ENCODE measurements around the gene IPPK.

Gene IPPK

DNA sequence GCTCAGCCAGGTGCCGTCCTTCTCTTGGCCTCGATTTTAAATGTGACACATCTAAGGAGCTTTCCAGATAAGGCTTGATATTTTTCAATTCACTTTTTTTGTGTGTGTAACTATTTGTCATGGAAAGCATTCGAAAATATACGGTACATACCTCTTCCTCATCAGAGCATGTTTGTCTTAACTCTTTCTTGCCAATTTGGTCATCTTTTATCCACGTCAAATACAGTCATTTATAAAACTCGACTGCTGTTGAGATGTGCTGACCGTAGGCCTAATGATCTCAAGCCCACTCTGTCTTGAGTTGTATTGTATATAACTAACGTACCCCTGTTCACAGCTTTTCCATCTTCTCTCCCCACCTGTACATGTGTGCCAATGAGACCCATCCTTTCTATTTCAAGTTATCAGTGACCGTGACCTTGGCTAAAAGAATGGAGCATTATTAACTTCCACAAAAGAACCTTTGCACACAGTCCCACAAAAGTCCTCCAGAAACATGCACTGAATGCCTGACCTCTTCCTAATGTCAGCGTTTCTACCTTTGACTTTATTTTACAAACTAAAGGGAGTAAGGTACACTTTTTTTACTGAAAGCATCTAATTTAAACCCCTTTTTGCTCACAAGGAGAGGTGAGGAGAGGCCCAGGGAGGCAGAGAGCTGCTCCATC lies 61.6 kb downstream of the IPPK start:
- no peaks in the 10 kb centered on the region for H3K27me3 ChIP-seq (ENCODE audit: control insufficient read depth, insufficient read depth, low read length)
- H3K36me3 ChIP-seq (ENCODE audit: control insufficient read depth, insufficient read depth, low read length), result no peaks in the 10 kb centered on the region; the same call in 1 of the 2 replicates
- H3K27ac ChIP-seq (ENCODE audit: low read length), result no peak overlapping the region
- H3K4me1 ChIP-seq (ENCODE audit: control insufficient read depth, insufficient read depth, low read length), result no peaks in the 10 kb centered on the region
- H3K9me3 ChIP-seq (ENCODE audit: control insufficient read depth, insufficient read depth, low read length), result no peaks in the 10 kb centered on the region
- DNase-seq (ENCODE audit: low read depth, low spot score), result no peak
- WGBS (ENCODE audit: insufficient coverage, insufficient read length), result no CpG with 5 or more reads among the region's 10 CpGs
- H3K4me3 ChIP-seq (ENCODE audit: low read length), result no peak overlapping the region

DNA sequence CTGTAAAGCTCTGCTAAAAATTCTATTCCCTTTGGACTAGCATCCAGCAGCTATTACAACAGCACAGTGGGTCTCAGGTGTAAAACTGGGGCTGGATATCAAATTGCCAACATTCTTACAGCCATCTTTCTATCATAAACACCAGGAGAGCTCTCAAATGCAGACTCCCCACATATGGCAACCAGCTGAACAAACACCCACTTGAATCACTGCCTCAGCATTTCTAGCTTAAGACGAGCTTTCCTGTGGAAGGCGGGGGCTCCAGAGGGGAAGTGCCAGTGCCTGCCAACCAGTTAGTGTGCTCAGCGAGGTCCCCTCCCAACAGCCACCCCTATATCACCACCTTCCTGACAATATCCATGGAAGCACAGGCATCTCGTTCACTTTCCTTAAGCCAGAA lies 62.2 kb downstream of the IPPK start:
- Histone ChIP-seq H3K36me3 (ENCODE audit: control insufficient read depth, insufficient read depth, low read length) (no peaks in the 10 kb centered on the region; the same call in 1 of the 2 replicates), H3K9me3 (ENCODE audit: control insufficient read depth, insufficient read depth, low read length) (no peaks in the 10 kb centered on the region), H3K4me1 (ENCODE audit: control insufficient read depth, insufficient read depth, low read length) (no peaks in the 10 kb centered on the region), H3K27me3 (ENCODE audit: control insufficient read depth, insufficient read depth, low read length) (no peaks in the 10 kb centered on the region), H3K27ac (ENCODE audit: low read length) (no peak overlapping the region), H3K4me3 (ENCODE audit: low read length) (no peak overlapping the region)
- no peak for DNase-seq (ENCODE audit: low read depth, low spot score)
- no CpG with 5 or more reads among the region's 4 CpGs for WGBS (ENCODE audit: insufficient coverage, insufficient read length)

DNA sequence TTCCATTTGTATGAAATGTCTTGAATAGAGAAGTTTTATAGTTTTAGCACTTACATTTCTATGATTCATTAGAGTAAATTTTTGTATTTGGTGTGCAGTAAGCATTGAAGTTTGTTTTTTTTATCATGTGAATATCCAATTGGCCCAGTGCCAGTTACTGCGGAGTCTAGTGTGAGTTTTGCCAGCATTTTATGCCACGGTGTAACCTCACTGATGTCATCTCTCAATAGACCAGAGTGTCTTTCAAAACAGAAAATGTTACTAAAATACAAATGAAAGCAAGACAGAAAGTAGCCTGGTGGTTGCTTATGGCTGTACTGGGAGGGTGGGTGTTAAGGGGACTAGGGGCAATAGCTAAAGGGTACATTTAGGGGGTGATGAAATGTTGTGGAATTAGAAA lies 62.8 kb downstream of the IPPK start:
- no peak overlapping the region for H3K27ac ChIP-seq (ENCODE audit: low read length)
- no CpG with 5 or more reads among the region's 2 CpGs for WGBS (ENCODE audit: insufficient coverage, insufficient read length)
- H3K4me1 ChIP-seq (ENCODE audit: control insufficient read depth, insufficient read depth, low read length), result no peaks in the 10 kb centered on the region
- no peaks in the 10 kb centered on the region for H3K27me3 ChIP-seq (ENCODE audit: control insufficient read depth, insufficient read depth, low read length)
- DNase-seq (ENCODE audit: low read depth, low spot score), result no peak
- H3K9me3 ChIP-seq (ENCODE audit: control insufficient read depth, insufficient read depth, low read length), result no peaks in the 10 kb centered on the region
- H3K36me3 ChIP-seq (ENCODE audit: control insufficient read depth, insufficient read depth, low read length), result no peaks in the 10 kb centered on the region; the same call in 1 of the 2 replicates
- H3K4me3 ChIP-seq (ENCODE audit: low read length), result no peak overlapping the region

DNA sequence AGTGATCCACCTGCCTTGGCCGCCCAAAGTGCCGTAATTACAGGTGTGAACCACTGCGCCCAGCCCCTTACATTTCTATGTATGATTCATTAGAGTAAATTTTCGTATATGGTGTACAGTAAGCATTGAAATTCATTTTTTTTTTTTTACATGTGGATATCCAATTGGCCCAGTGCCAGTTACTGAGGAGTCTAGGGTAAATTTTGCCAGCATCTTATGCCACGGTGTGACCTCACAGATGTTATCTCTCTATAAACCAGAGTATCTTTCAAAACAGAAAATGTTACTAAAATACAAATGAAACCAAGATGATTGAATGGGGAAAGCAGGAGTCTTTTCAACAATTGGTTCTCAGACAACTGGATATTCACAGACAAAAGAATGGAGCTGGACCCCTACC lies 64.7 kb downstream of the IPPK start:
- no peaks in the 10 kb centered on the region for H3K36me3 ChIP-seq (ENCODE audit: control insufficient read depth, insufficient read depth, low read length)
- H3K9me3 ChIP-seq (ENCODE audit: control insufficient read depth, insufficient read depth, low read length), result no peaks in the 10 kb centered on the region
- H3K4me1 ChIP-seq (ENCODE audit: control insufficient read depth, insufficient read depth, low read length), result no peaks in the 10 kb centered on the region
- no peak overlapping the region for H3K27ac ChIP-seq (ENCODE audit: low read length)
- no peak overlapping the region for H3K4me3 ChIP-seq (ENCODE audit: low read length)
- no CpG with 5 or more reads among the region's 5 CpGs for WGBS (ENCODE audit: insufficient coverage, insufficient read length)
- H3K27me3 ChIP-seq (ENCODE audit: control insufficient read depth, insufficient read depth, low read length), result no peaks in the 10 kb centered on the region
- DNase-seq (ENCODE audit: low read depth, low spot score), result no peak

DNA sequence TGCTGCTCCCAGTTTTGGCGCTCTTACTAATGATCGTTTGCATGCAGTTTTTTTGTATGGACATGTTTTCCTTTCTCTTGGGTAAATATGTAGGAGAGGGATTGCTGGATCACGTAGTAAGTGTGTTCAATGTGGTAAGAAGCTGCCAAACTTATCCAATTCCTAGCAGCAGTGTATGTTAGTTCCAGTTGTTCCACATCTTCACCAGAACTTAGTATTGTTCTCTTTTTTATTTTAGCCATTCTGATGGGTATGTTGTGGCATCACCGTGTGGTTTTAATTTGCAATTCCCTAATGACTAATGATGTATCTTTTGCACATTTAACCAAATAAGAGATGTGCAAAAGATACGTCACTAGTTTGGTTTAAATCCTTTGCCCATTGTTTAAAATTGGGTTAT lies 65.9 kb downstream of the IPPK start:
- Histone ChIP-seq H3K4me3 (ENCODE audit: low read length) (no peak overlapping the region), H3K27me3 (ENCODE audit: control insufficient read depth, insufficient read depth, low read length) (no peaks in the 10 kb centered on the region), H3K36me3 (ENCODE audit: control insufficient read depth, insufficient read depth, low read length) (no peaks in the 10 kb centered on the region), H3K4me1 (ENCODE audit: control insufficient read depth, insufficient read depth, low read length) (no peaks in the 10 kb centered on the region), H3K27ac (ENCODE audit: low read length) (no peak overlapping the region), H3K9me3 (ENCODE audit: control insufficient read depth, insufficient read depth, low read length) (no peaks in the 10 kb centered on the region)
- DNase-seq (ENCODE audit: low read depth, low spot score), result no peak
- WGBS (ENCODE audit: insufficient coverage, insufficient read length), result no CpG with 5 or more reads among the region's 5 CpGs

DNA sequence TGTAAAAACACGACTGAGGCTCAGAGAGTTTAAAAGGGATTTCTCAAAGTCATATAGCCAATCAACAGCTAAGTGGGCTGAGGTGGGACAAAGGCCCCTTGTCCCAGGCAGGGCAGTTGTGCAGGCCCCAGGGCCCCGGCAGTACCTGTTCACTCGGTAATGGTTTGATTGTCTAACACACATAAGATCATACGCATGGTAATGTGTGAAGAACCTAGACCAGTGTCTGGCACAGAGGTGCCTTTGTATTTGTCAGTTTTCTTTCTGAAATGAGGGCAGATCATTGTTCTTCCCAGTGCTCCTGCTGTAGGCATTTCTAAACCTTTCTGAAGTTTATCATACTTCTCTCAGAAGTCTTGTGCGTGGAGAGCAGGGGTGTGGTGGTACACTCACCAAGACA lies 66.8 kb downstream of the IPPK start:
- H3K4me1 ChIP-seq (ENCODE audit: control insufficient read depth, insufficient read depth, low read length), result no peaks in the 10 kb centered on the region
- DNase-seq (ENCODE audit: low read depth, low spot score), result no peak
- H3K4me3 ChIP-seq (ENCODE audit: low read length), result no peak overlapping the region
- no peak overlapping the region for H3K27ac ChIP-seq (ENCODE audit: low read length)
- H3K9me3 ChIP-seq (ENCODE audit: control insufficient read depth, insufficient read depth, low read length), result no peaks in the 10 kb centered on the region
- no peaks in the 10 kb centered on the region for H3K27me3 ChIP-seq (ENCODE audit: control insufficient read depth, insufficient read depth, low read length)
- WGBS (ENCODE audit: insufficient coverage, insufficient read length), result no CpG with 5 or more reads among the region's 5 CpGs
- no peaks in the 10 kb centered on the region for H3K36me3 ChIP-seq (ENCODE audit: control insufficient read depth, insufficient read depth, low read length)

DNA sequence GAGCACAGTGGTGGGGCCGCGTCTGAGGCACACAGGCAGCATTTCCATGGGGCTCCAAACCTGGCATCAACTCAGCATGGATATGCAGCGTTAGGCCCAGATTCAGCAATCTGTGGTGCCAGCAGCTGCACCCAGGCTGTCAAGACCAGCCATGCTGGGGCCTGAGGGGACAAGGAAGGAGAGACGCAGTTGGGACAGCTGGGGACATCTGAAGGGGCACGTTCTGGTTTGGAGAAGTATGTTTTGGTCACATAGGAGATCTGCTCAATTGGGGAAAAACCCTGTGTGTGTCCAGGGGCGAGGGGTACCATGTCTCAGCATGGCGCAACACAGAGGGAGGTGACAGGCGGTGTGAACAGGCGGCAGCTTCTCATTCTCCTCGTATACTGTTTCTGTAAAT lies 67.5 kb downstream of the IPPK start:
- H3K9me3 ChIP-seq (ENCODE audit: control insufficient read depth, insufficient read depth, low read length), result no peaks in the 10 kb centered on the region
- no peaks in the 10 kb centered on the region for H3K4me1 ChIP-seq (ENCODE audit: control insufficient read depth, insufficient read depth, low read length)
- no CpG with 5 or more reads among the region's 10 CpGs for WGBS (ENCODE audit: insufficient coverage, insufficient read length)
- no peak overlapping the region for H3K27ac ChIP-seq (ENCODE audit: low read length)
- H3K27me3 ChIP-seq (ENCODE audit: control insufficient read depth, insufficient read depth, low read length), result no peaks in the 10 kb centered on the region
- no peaks in the 10 kb centered on the region for H3K36me3 ChIP-seq (ENCODE audit: control insufficient read depth, insufficient read depth, low read length)
- no peak for DNase-seq (ENCODE audit: low read depth, low spot score)
- no peak overlapping the region for H3K4me3 ChIP-seq (ENCODE audit: low read length)

DNA sequence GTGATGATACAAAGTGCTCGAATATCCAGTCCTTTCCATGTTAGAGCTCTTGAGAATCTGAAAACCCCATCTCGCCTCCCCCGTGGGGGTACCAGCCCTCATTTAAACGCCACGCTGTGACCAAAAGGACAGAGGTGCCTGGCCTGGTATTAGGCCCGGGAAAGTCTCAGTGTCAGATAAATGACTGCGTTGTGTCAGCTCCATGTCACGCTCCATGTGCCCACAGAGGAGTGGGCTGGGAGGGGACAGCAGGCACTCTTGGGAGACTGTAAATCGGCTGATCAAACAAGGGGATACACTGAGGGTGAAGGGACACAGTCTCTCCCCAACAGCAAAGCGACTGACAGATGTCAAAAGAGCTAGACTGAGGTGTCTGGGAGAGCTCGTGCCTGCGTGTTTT lies 68.5 kb downstream of the IPPK start:
- WGBS (ENCODE audit: insufficient coverage, insufficient read length), result no CpG with 5 or more reads among the region's 12 CpGs

DNA sequence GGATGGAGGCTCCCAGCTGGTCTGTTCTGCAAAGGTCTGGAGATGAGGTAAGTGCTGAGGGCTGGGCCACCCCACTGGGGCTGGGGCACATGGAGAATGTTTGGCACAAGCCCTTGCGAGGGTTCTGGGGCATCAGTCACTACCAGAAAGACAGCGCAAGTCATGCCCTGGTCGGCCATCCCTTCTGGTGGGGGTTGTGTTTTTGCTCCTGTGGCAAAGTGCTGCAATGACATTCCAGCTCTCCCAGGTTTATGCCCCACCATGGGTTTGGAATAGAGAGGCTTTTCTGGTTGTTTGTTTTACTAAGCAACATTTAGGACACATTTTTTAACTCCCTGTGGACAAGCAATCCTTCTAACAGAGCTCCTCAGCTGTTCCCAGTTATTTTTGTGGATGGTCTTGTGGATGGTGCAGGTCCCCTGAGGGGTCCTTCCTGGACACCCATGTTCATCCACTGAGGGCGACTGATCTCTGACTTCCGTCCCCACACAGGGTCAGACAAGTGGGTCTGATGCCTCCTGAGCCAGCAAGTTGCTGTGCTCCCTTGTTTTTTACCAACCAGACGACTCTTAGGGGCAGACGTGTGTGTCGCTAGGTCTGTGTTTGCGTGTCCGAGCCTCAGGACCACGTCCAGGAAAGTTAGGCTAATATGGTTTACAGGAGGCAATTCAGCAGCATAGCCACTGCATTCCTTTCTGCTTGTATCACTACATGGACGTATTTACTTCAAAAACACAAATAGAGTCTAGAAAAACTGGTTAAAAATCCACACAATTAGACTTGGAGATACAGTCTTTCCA lies 69.3 kb downstream of the IPPK start:
- no peaks in the 10 kb centered on the region for H3K36me3 ChIP-seq (ENCODE audit: control insufficient read depth, insufficient read depth, low read length)
- no peaks in the 10 kb centered on the region for H3K27me3 ChIP-seq (ENCODE audit: control insufficient read depth, insufficient read depth, low read length)
- no peak for DNase-seq (ENCODE audit: low read depth, low spot score)
- H3K4me1 ChIP-seq (ENCODE audit: control insufficient read depth, insufficient read depth, low read length), result no peaks in the 10 kb centered on the region
- WGBS (ENCODE audit: insufficient coverage, insufficient read length), result no CpG with 5 or more reads among the region's 12 CpGs
- no peak overlapping the region for H3K27ac ChIP-seq (ENCODE audit: low read length)
- no peaks in the 10 kb centered on the region for H3K9me3 ChIP-seq (ENCODE audit: control insufficient read depth, insufficient read depth, low read length)
- H3K4me3 ChIP-seq (ENCODE audit: low read length), result no peak overlapping the region

More for the DNA sequence above, 68.5 kb downstream of the IPPK start:
- no peaks in the 10 kb centered on the region for H3K36me3 ChIP-seq (ENCODE audit: control insufficient read depth, insufficient read depth, low read length)
- DNase-seq (ENCODE audit: low read depth, low spot score), result no peak
- H3K27me3 ChIP-seq (ENCODE audit: control insufficient read depth, insufficient read depth, low read length), result no peaks in the 10 kb centered on the region
- no peak overlapping the region for H3K27ac ChIP-seq (ENCODE audit: low read length)
- H3K4me3 ChIP-seq (ENCODE audit: low read length), result no peak overlapping the region
- H3K4me1 ChIP-seq (ENCODE audit: control insufficient read depth, insufficient read depth, low read length), result no peaks in the 10 kb centered on the region
- H3K9me3 ChIP-seq (ENCODE audit: control insufficient read depth, insufficient read depth, low read length), result no peaks in the 10 kb centered on the region

DNA sequence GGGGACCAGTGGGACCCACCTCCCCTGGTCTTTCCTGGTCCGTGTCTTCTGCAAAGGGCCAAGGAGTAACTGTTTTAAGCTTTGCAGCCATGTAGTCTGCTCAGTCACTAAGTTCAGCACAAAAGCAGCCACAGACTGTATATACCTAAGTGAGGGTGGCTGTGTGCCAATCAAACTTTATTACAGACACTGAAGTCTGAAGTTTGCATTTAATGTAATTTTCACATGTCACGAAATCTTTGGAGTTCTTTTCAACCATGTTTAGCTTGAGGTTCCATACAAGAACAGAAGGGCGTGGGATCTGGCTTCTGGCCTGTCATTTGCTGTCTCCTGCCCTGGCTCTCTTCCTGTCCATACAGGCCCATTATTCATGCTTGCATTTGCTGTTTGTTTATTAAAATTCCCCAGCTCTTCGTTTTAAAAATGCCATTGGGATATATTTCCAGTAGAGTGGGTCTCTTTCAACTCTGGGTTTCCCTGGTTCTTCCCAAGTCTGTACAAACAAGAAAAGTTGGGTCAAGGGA lies 69.9 kb downstream of the IPPK start:
- Histone ChIP-seq H3K9me3 (ENCODE audit: control insufficient read depth, insufficient read depth, low read length) (no peaks in the 10 kb centered on the region), H3K4me1 (ENCODE audit: control insufficient read depth, insufficient read depth, low read length) (no peaks in the 10 kb centered on the region), H3K36me3 (ENCODE audit: control insufficient read depth, insufficient read depth, low read length) (no peaks in the 10 kb centered on the region), H3K27ac (ENCODE audit: low read length) (no peak overlapping the region), H3K4me3 (ENCODE audit: low read length) (no peak overlapping the region), H3K27me3 (ENCODE audit: control insufficient read depth, insufficient read depth, low read length) (no peaks in the 10 kb centered on the region)
- no CpG with 5 or more reads among the region's 4 CpGs for WGBS (ENCODE audit: insufficient coverage, insufficient read length)
- DNase-seq (ENCODE audit: low read depth, low spot score), result no peak
